Caco-2 (cell line): ENCODE results near the gene CDKN3. TPM values are rescaled to one million over a fixed set of nuclear protein-coding genes. Genes with fewer than 3 reads are reported as not detected.

ENCODE experiments used
- BruUV-seq: library from RNA; stranded (reverse); fragments of 400-500 nt; replicated peaks from 2 replicates; lab custom pipeline; 2021; lab: Mats Ljungman, UMichigan
- CTCF ChIA-PET: fragments of 300-600 bp; sonication (Branson Sonifier 250); formaldehyde crosslinking; loops from one replicate; lab custom pipeline; 2022; ENCODE audit warnings: antibody characterized with exemption; lab: Charles Lee
- POLR2A ChIA-PET: fragments of 300-600 bp; sonication (Branson Sonifier 250); formaldehyde crosslinking; loops from one replicate; lab custom pipeline; 2022; ENCODE audit warnings: antibody characterized with exemption; lab: Charles Lee
- DNase-seq, 2 experiments: peaks; one replicate each; pipeline versions ENCODE4 v3.0.0 to v3.0.0-alpha.2; 2020 to 2022
- H3K27me3 ChIP-seq: replicated peaks from 2 replicates; pipeline ENCODE4 v1.6.0; 2011; ENCODE audit warnings: low read length; ENCODE audit not compliant: control insufficient read depth, insufficient read depth
- H3K36me3 ChIP-seq: 2 replicates; pipeline ENCODE4 v1.5.1; 2011; ENCODE audit warnings: low read length; ENCODE audit not compliant: control insufficient read depth, insufficient read depth
- H3K4me1 ChIP-seq: fragments of 250-450 bp; sonication (Bioruptor Pico); 2 replicates; pipeline ENCODE4 v1.5.1; 2020; ENCODE audit warnings: mild to moderate bottlenecking
- H3K4me3 ChIP-seq: 2 replicates; pipeline ENCODE4 v1.5.1; 2011; ENCODE audit warnings: low read depth, mild to moderate bottlenecking, control low read depth, low read length
- H3K9me3 ChIP-seq: fragments of 250-450 bp; sonication (Bioruptor Pico); 2 replicates; pipeline ENCODE4 v1.5.1; 2020; ENCODE audit warnings: mild to moderate bottlenecking, moderate library complexity
- H3K27ac Mint-ChIP-seq: one replicate; pipeline ENCODE4 v1.8.0; 2022; ENCODE audit warnings: mixed read lengths; ENCODE audit not compliant: unreplicated experiment
- H3K27me3 Mint-ChIP-seq: one replicate; pipeline ENCODE4 v1.8.0; 2022; ENCODE audit warnings: mixed read lengths; ENCODE audit not compliant: insufficient read depth, unreplicated experiment
- H3K36me3 Mint-ChIP-seq: one replicate; pipeline ENCODE4 v1.8.0; 2022; ENCODE audit warnings: mild to moderate bottlenecking, mixed read lengths; ENCODE audit not compliant: insufficient read depth, unreplicated experiment
- H3K4me1 Mint-ChIP-seq: one replicate; pipeline ENCODE4 v1.8.0; 2022; ENCODE audit warnings: low read depth, mixed read lengths; ENCODE audit not compliant: unreplicated experiment
- H3K4me3 Mint-ChIP-seq: one replicate; pipeline ENCODE4 v1.8.0; 2022; ENCODE audit warnings: mild to moderate bottlenecking, moderate library complexity, mixed read lengths; ENCODE audit not compliant: unreplicated experiment
- H3K9me3 Mint-ChIP-seq: one replicate; pipeline ENCODE4 v1.8.0; 2022; ENCODE audit warnings: mixed read lengths; ENCODE audit not compliant: unreplicated experiment
- intact Hi-C: fragments of 100-400 bp; cut with micrococcal nuclease; formaldehyde crosslinking; loops from one replicate; pipeline ENCODE4 v1.10.0; 2022; ENCODE audit not compliant: unreplicated experiment
- total RNA-seq: library from RNA; stranded (reverse); gene quantifications from 2 replicates; pipeline ENCODE4 v1.2.3, GENCODE V29; 2022
- TF ChIP-seq, protein P1 (sequence below), 2 experiments: fragments of 200-600 bp in 1 of 2; IDR thresholded peaks; 1 replicate in 1 of 2; 2 replicates in 1 of 2; pipeline versions ENCODE4 v1.5.1 to v1.8.0; 2011 to 2022; ENCODE audit warnings: antibody characterized with exemption in 1 of 2, control low read depth in 1 of 2, inconsistent platforms in 1 of 2, low read depth in 1 of 2, low read length in 1 of 2, mild to moderate bottlenecking in 1 of 2, moderate library complexity in 1 of 2; ENCODE audit not compliant: insufficient read depth in 1 of 2, severe bottlenecking in 1 of 2, unreplicated experiment in 1 of 2

Gene CDKN3
- total RNA-seq, 1 experiment from 2014 or later: 83.0 TPM

DNA sequence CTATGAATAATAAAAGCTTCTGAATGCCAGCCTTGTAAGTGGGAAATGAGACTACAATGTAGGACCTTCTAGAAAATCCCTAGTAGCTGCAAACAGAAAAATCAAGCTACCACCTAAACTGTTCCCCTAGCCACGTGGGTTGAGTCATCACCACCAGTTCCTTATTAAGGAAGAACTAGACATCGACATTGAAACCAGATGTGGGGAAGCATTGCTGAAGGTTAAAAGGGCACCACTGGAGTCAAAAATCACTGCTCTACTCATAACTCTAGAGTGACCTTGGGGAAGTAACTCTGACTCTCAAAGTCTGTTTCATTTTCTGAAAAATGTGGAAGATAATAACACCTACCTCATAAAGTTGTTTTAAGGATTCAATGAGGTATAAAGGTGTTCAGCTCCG is 53.7 kb downstream of the CDKN3 start:
- Histone ChIP-seq H3K4me1 (peaks cover 17% of the 10 kb centered on the region), H3K36me3 (no peaks in the 10 kb centered on the region), H3K9me3 (no peaks in the 10 kb centered on the region), H3K4me3 (no peak overlapping the region), H3K27me3 (no peaks in the 10 kb centered on the region)
- Mint-ChIP-seq H3K9me3 (no peaks in the 10 kb centered on the region), H3K4me1 (no peaks in the 10 kb centered on the region), H3K27me3 (no peaks in the 10 kb centered on the region), H3K36me3 (no peaks in the 10 kb centered on the region), H3K4me3 (no peak overlapping the region), H3K27ac (no peak overlapping the region)
- TF ChIP-seq, protein P1, sequence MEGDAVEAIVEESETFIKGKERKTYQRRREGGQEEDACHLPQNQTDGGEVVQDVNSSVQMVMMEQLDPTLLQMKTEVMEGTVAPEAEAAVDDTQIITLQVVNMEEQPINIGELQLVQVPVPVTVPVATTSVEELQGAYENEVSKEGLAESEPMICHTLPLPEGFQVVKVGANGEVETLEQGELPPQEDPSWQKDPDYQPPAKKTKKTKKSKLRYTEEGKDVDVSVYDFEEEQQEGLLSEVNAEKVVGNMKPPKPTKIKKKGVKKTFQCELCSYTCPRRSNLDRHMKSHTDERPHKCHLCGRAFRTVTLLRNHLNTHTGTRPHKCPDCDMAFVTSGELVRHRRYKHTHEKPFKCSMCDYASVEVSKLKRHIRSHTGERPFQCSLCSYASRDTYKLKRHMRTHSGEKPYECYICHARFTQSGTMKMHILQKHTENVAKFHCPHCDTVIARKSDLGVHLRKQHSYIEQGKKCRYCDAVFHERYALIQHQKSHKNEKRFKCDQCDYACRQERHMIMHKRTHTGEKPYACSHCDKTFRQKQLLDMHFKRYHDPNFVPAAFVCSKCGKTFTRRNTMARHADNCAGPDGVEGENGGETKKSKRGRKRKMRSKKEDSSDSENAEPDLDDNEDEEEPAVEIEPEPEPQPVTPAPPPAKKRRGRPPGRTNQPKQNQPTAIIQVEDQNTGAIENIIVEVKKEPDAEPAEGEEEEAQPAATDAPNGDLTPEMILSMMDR (IDR thresholded peaks at IDR 0.05; ENCODE audit: insufficient read depth in 1 of 2, low read depth in 1 of 2, low read length in 1 of 2, severe bottlenecking in 1 of 2, unreplicated experiment in 1 of 2): no peak
- intact Hi-C loops: no loop called here
- DNase-seq: no peak
- ChIA-PET CTCF (no interaction called here), POLR2A (no interaction called here)
- no TSS peak for BruUV-seq

DNA sequence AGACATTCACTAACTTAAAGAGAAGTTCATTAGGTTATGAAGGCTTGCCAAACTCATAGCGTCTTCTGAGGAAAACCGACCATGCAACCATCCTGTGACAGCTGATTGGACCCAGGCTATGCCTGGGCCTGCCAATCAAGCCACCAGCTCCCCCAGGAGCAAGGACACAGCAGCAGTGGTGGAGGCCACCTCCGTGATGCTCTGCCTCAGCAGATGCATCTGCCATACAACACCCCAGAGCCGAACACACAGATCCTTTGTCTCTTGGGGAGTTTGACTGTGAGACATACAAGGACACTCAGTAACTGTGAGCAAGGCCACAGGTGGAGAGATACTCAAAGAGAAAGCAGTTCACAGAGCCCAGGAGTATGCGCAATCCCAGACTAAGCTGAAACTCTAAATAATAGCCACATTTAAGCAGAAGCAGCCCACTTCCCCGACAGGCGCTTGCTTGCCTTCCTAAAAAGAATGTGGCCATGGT is 54.4 kb downstream of the CDKN3 start:
- intact Hi-C loops: no loop called here
- CTCF ChIA-PET: interaction anchor here (0.5 kb wide), 1 partner anchor 190 kb away, joined by 5 read pairs; no protein-coding TSS in a partner anchor
- Mint-ChIP-seq H3K27ac (no peak overlapping the region), H3K4me1 (no peaks in the 10 kb centered on the region), H3K4me3 (no peak overlapping the region), H3K9me3 (no peaks in the 10 kb centered on the region), H3K36me3 (no peaks in the 10 kb centered on the region), H3K27me3 (no peaks in the 10 kb centered on the region)
- DNase-seq: no peak
- BruUV-seq: no TSS peak
- TF ChIP-seq, protein P1 (IDR thresholded peaks at IDR 0.05; ENCODE audit: insufficient read depth in 1 of 2, low read depth in 1 of 2, low read length in 1 of 2, severe bottlenecking in 1 of 2, unreplicated experiment in 1 of 2): no peak
- Histone ChIP-seq H3K9me3 (no peaks in the 10 kb centered on the region), H3K4me3 (no peak overlapping the region), H3K36me3 (no peaks in the 10 kb centered on the region), H3K27me3 (no peaks in the 10 kb centered on the region), H3K4me1 (peaks cover 17% of the 10 kb centered on the region)
- POLR2A ChIA-PET: no interaction called here

DNA sequence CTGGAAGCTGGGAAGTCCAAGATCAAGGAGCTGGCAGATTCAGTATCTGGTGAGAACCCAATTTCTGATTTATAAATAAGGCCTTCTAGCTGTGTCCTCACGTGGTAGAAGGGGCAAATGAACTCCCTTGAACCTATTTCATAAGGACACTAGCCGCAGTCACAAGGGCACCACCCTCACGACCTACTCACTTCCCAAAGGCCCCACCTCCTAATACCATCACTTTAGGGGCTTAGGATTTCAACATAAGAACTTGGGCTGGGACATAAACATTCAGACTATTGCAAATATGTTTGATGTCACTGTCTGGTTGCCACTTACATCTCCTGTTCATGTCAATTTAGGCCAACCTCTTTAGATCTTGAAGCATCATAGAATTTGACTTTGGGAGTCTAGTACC is 55.2 kb downstream of the CDKN3 start:
- Mint-ChIP-seq H3K27me3 (no peaks in the 10 kb centered on the region), H3K27ac (no peak overlapping the region), H3K9me3 (no peaks in the 10 kb centered on the region), H3K36me3 (no peaks in the 10 kb centered on the region), H3K4me1 (no peaks in the 10 kb centered on the region), H3K4me3 (no peak overlapping the region)
- Histone ChIP-seq H3K4me3 (no peak overlapping the region), H3K36me3 (no peaks in the 10 kb centered on the region), H3K27me3 (no peaks in the 10 kb centered on the region), H3K4me1 (peaks cover 11% of the 10 kb centered on the region), H3K9me3 (no peaks in the 10 kb centered on the region)
- intact Hi-C loops: no loop called here
- ChIA-PET CTCF (no interaction called here), POLR2A (no interaction called here)
- no TSS peak for BruUV-seq
- TF ChIP-seq, protein P1 (IDR thresholded peaks at IDR 0.05; ENCODE audit: insufficient read depth in 1 of 2, low read depth in 1 of 2, low read length in 1 of 2, severe bottlenecking in 1 of 2, unreplicated experiment in 1 of 2): no peak
- no peak for DNase-seq
